Endothelial cell of umbilical vein (primary cell): ENCODE results near the gene RASAL2. TPM values are rescaled to one million over a fixed set of nuclear protein-coding genes. Genes with fewer than 3 reads are reported as not detected.

Experiments used
- BruUV-seq: library from RNA; stranded (reverse); fragments of 400-500 nt; replicated peaks from 2 replicates; lab custom pipeline; 2021; lab: Mats Ljungman, UMichigan
- CTCF ChIA-PET: fragments of 300-600, 350-600 bp; sonication (Branson Sonifier 250); formaldehyde crosslinking; loops from one replicate; lab custom pipeline; 2021; ENCODE audit warnings: antibody characterized with exemption, inconsistent platforms; lab: Charles Lee
- POLR2A ChIA-PET: fragments of 300-600, 350-600 bp; sonication (Branson Sonifier 250); formaldehyde crosslinking; loops from one replicate; lab custom pipeline; 2021; ENCODE audit warnings: antibody characterized with exemption, inconsistent platforms; lab: Charles Lee
- DNase-seq: peaks from one replicate; pipeline ENCODE4 v3.0.0-alpha.2; 2011; ENCODE audit warnings: low read depth, low spot score
- FAIRE-seq: peaks from 2 replicates; lab custom pipeline; 2011; peaks lifted over from hg19 to GRCh38; lab: Jason Lieb, UNC
- H2AFZ ChIP-seq: 2 replicates; pipeline ENCODE4 v1.6.0; 2012; ENCODE audit warnings: low read depth, low read length, control low read depth, inconsistent platforms
- H3K27ac ChIP-seq: 2 replicates; pipeline ENCODE4 v1.5.1; 2011; ENCODE audit warnings: low read depth, mild to moderate bottlenecking, control low read depth, low read length, moderate library complexity; ENCODE audit not compliant: insufficient read depth
- H3K27me3 ChIP-seq, 2 experiments: 2 replicates each; pipeline versions ENCODE4 v1.6.0 to v1.6.1; 2011; ENCODE audit warnings: low read length in 2 of 2, mixed read lengths in 1 of 2; ENCODE audit not compliant: control insufficient read depth in 2 of 2, insufficient read depth in 2 of 2
- H3K36me3 ChIP-seq, 2 experiments: 2 replicates in 1 of 2; 3 replicates in 1 of 2; pipeline ENCODE4 v1.5.1; 2011; ENCODE audit warnings: low read length in 2 of 2, mild to moderate bottlenecking in 1 of 2, moderate library complexity in 1 of 2; ENCODE audit not compliant: control insufficient read depth in 2 of 2, insufficient read depth in 2 of 2; ENCODE audit errors: extremely low read depth in 1 of 2
- H3K4me1 ChIP-seq: 3 replicates; pipeline ENCODE4 v1.5.1; 2011; ENCODE audit warnings: mild to moderate bottlenecking, low read length; ENCODE audit not compliant: control insufficient read depth, insufficient read depth; ENCODE audit errors: extremely low read depth
- H3K4me2 ChIP-seq: 2 replicates; pipeline ENCODE4 v1.6.1; 2011; ENCODE audit warnings: low read length, control low read depth, mixed read lengths; ENCODE audit not compliant: insufficient read depth
- H3K4me3 ChIP-seq, 3 experiments: fragments of 200-600 bp in 1 of 3; sonication (generic), shearing (Covaris generic) in 1 of 3; replicated peaks in 1 of 3; 2 replicates each; pipeline ENCODE4 v1.5.1; 2011 to 2016; ENCODE audit warnings: control low read depth in 3 of 3, low read length in 3 of 3, mild to moderate bottlenecking in 2 of 3, inconsistent platforms in 1 of 3, low read depth in 1 of 3, moderate library complexity in 1 of 3; ENCODE audit not compliant: insufficient read depth in 1 of 3
- H3K79me2 ChIP-seq: 2 replicates; pipeline ENCODE4 v1.6.0; 2012; ENCODE audit warnings: low read length, inconsistent platforms; ENCODE audit not compliant: control insufficient read depth, insufficient read depth
- H3K9ac ChIP-seq: replicated peaks from 2 replicates; pipeline ENCODE3; 2011; ENCODE audit warnings: low read length, control low read depth; ENCODE audit not compliant: insufficient read depth; ENCODE audit errors: extremely low read depth
- H3K9me1 ChIP-seq: replicated peaks from 3 replicates; pipeline ENCODE4 v1.6.0; 2011; ENCODE audit warnings: mild to moderate bottlenecking, low read length; ENCODE audit not compliant: control insufficient read depth, insufficient read depth; ENCODE audit errors: extremely low read depth
- H3K9me3 ChIP-seq: replicated peaks from 2 replicates; pipeline ENCODE4 v1.5.1; 2012; ENCODE audit warnings: low read length, inconsistent platforms; ENCODE audit not compliant: control insufficient read depth, insufficient read depth
- H4K20me1 ChIP-seq: replicated peaks from 2 replicates; pipeline ENCODE3; 2011; ENCODE audit warnings: mild to moderate bottlenecking, low read length; ENCODE audit not compliant: control insufficient read depth, insufficient read depth; ENCODE audit errors: extremely low read depth
- CTCF ChIP-seq, 2 donors: IDR thresholded peaks; 1 replicate in 1 of 2; 2 replicates in 1 of 2; pipeline ENCODE4 v1.5.1; 2011; ENCODE audit warnings: low read length in 2 of 2, mild to moderate bottlenecking in 2 of 2, moderate library complexity in 2 of 2, control low read depth in 1 of 2, inconsistent platforms in 1 of 2, low read depth in 1 of 2; ENCODE audit not compliant: insufficient read depth in 1 of 2; ENCODE audit errors: extremely low read depth in 1 of 2
- EZH2 ChIP-seq: IDR thresholded peaks from 2 replicates; pipeline ENCODE4 v1.6.1; 2012; ENCODE audit warnings: borderline replicate concordance, low read depth, mild to moderate bottlenecking, moderate library complexity, low read length, inconsistent platforms; ENCODE audit not compliant: severe bottlenecking
- FOS ChIP-seq: IDR thresholded peaks from 2 replicates; pipeline ENCODE4 v1.6.1; 2011; ENCODE audit warnings: mild to moderate bottlenecking, low read length, moderate library complexity, borderline replicate concordance; ENCODE audit not compliant: insufficient read depth
- GATA2 ChIP-seq: IDR thresholded peaks from 2 replicates; pipeline ENCODE4 v1.7.0; 2011; ENCODE audit warnings: low read depth, mild to moderate bottlenecking, moderate library complexity, mixed read lengths, low read length; ENCODE audit not compliant: insufficient read length, insufficient read depth
- JUN ChIP-seq: IDR thresholded peaks from 2 replicates; pipeline ENCODE4 v1.6.1; 2011; ENCODE audit warnings: borderline replicate concordance, low read depth; ENCODE audit not compliant: insufficient read length, insufficient read depth
- MYC ChIP-seq: IDR thresholded peaks from one replicate; pipeline ENCODE4 v1.6.1; 2011; ENCODE audit warnings: mild to moderate bottlenecking, low read depth, low read length
- POLR2A ChIP-seq: IDR thresholded peaks from 2 replicates; pipeline ENCODE4 v1.6.1; 2012; ENCODE audit warnings: low read depth, mild to moderate bottlenecking, control low read depth, low read length
- POLR2AphosphoS5 ChIP-seq: IDR thresholded peaks from 2 replicates; pipeline ENCODE4 v1.6.1; 2012; ENCODE audit warnings: low read depth, mild to moderate bottlenecking, control low read depth, low read length, moderate library complexity; ENCODE audit not compliant: insufficient read depth
- dilution Hi-C: fragments of 300-500 bp; cut with MboI; formaldehyde crosslinking; loops from one replicate; pipeline ENCODE4 v1.15.0; 2019; ENCODE audit warnings: low sequenced_read_pairs; ENCODE audit not compliant: extremely low pct_ligation_motif_present
- intact Hi-C: fragments of 100-400 bp; cut with micrococcal nuclease; formaldehyde crosslinking; loops from one replicate; pipeline ENCODE4 v1.10.0; 2022
- polyA plus RNA-seq, 4 experiments: library from polyadenylated mRNA; depleted of rRNA in 3 of 4; stranded (reverse) in 3 of 4; unstranded in 1 of 4; fragments of >200 nt; gene quantifications; 2 replicates each; pipeline versions ENCODE4 v1.2.1 to v1.2.3, GENCODE V29; 2011 to 2012; ENCODE audit warnings: missing spikeins in 1 of 4
- total RNA-seq: library from RNA; stranded (reverse); gene quantifications from 2 replicates; pipeline ENCODE4 v1.2.3, GENCODE V29; 2021
- TF ChIP-seq, protein P1 (sequence below): IDR thresholded peaks from 2 replicates; pipeline ENCODE4 v1.6.1; 2011; ENCODE audit not compliant: insufficient read depth, insufficient read length

RASAL2 gene
- total and polyA plus RNA-seq, 2 donors (not counting 3 experiments of a cell fraction or from before 2014, with no cell fraction given) = 12.5 to 15.5 TPM

DNA sequence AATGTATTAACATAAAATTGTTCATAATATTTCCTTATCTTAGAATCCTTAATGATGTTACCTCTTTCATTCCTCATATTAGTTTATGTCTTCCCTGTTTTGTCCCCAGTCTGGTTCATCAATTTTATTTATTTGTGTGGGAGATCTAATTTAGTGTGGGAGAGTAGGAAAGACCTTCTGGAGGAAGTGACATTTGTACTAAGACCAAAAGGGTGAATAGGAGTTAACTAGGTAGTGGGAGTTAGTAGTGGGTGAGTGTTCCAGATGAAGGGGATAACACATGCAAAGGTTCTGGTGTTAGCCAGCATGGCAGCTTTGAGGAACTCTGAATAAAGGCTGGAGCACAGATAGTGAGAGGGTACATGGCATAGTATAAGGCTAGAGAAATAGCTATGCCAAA is 21.4 kb downstream of the RASAL2 start:
- BruUV-seq = no TSS peak
- no peaks in the 10 kb centered on the region for H3K4me1 ChIP-seq
- TF ChIP-seq POLR2A = no peak
- TF ChIP-seq POLR2AphosphoS5 = no peak
- TF ChIP-seq JUN = no peak
- TF ChIP-seq CTCF (IDR thresholded peaks at IDR 0.05; ENCODE audit: extremely low read depth in 1 of 2, insufficient read depth in 1 of 2, low read depth in 1 of 2, low read length in 2 of 2) = no peak
- TF ChIP-seq EZH2 = no peak
- no peak for TF ChIP-seq MYC
- TF ChIP-seq FOS = no peak
- TF ChIP-seq GATA2 = no peak
- TF ChIP-seq, protein P1, sequence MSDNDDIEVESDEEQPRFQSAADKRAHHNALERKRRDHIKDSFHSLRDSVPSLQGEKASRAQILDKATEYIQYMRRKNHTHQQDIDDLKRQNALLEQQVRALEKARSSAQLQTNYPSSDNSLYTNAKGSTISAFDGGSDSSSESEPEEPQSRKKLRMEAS = no peak
- H3K79me2 ChIP-seq = peaks cover 7% of the 10 kb centered on the region
- no peak for DNase-seq
- no peak for FAIRE-seq
- H3K27ac ChIP-seq = no peak overlapping the region
- H3K4me3 ChIP-seq = no peak overlapping the region
- no peak overlapping the region for H3K9ac ChIP-seq
- H3K9me3 ChIP-seq = no peaks in the 10 kb centered on the region
- POLR2A ChIA-PET = no interaction called here
- H3K9me1 ChIP-seq = no peaks in the 10 kb centered on the region
- intact Hi-C loops (no loop called here), dilution Hi-C loops (no loop called here)
- no peak overlapping the region for H3K4me2 ChIP-seq
- CTCF ChIA-PET = no interaction called here
- H3K27me3 ChIP-seq = no peaks in the 10 kb centered on the region
- no peaks in the 10 kb centered on the region for H4K20me1 ChIP-seq
- no peak overlapping the region for H2AFZ ChIP-seq
- no peaks in the 10 kb centered on the region for H3K36me3 ChIP-seq
